ENCODE data around the gene MAPK11. TPM values are rescaled to one million over a fixed set of nuclear protein-coding genes. Genes with fewer than 3 reads are reported as not detected.

The MAPK11 gene
- total and polyA plus RNA-seq, 2 donors (not counting 1 experiment from before 2014, with no cell fraction given) = 2.6 to 7.6 TPM

DNA sequence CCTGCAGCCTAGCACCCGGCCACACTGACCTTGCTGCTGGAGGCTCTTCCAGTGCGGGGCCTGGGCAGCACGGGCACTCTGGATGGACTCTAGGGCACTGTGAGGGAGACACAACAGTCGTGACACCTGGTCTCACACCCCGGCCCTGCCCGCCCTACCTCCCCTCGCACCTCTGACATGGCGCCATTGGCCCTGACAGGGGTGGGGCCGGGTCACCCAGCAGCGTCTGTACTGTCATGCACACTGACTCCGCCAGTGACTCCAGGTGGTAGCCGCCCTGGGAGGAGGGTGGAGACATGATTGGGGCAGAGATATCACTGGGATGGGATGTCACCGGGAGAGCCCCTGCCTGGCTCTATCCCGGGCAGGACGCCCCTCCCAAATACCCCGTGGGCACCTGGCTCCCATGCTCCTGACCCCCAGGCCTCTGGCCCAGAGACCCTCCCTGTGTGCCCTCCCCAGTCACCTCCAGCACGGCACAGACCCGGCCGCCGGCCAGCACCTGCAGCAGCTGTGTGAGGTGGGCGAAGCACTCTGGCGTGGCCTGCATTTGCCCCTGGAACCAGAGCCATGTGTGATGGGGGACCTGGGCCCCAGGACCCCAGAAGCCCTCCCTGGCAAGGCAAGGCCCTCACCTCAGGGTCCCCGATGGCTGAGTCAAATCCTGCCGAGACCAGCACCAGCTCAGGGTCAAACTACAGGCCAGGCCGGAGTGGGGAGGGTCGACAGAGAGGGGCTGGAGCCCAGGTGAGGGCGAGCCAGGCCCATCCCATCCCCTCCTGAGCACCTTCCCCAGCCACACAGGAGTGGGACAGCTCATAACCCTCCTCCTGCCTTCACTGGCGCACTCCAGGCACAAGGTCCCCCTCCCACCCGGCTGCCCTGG lies 21.7 kb downstream of the MAPK11 start:
- Histone ChIP-seq H3K4me2 (ENCODE audit: extremely low read depth, insufficient read depth, low read length) (no peak overlapping the region), H4K20me1 (ENCODE audit: control insufficient read depth, extremely low read depth, insufficient read depth, low read length) (no peaks in the 10 kb centered on the region), H3K9ac (ENCODE audit: insufficient read depth, low read length) (no peak overlapping the region), H3K79me2 (ENCODE audit: control insufficient read depth, insufficient read depth, low read length) (peaks cover 36% of the 10 kb centered on the region), H3K9me3 (ENCODE audit: control insufficient read depth, insufficient read depth, low read depth, low read length) (no peaks in the 10 kb centered on the region), H3K4me3 (replicated peaks in 1 of 4; ENCODE audit: control extremely low read depth in 1 of 4, insufficient read depth in 1 of 4, low read depth in 3 of 4, low read length in 4 of 4) (no peak overlapping the region), H3K36me3 (ENCODE audit: control insufficient read depth, insufficient read depth, low read length) (peaks cover 33% of the 10 kb centered on the region), H2AFZ (ENCODE audit: low read length) (no peak overlapping the region), H3K4me1 (ENCODE audit: control insufficient read depth, extremely low read depth, insufficient read depth, low read length) (peaks cover 13% of the 10 kb centered on the region), H3K27ac (ENCODE audit: insufficient read depth, low read length) (peak overlapping the region; percentile 34), H3K27me3 (ENCODE audit: control insufficient read depth, insufficient read depth, low read length) (no peaks in the 10 kb centered on the region)
- DNase-seq (ENCODE audit: low read depth in 2 of 2) = no peak
- TF ChIP-seq EZH2 (IDR thresholded peaks at IDR 0.05; ENCODE audit: low read length, missing control alignments) = no peak
- TF ChIP-seq CTCF (conservative IDR thresholded peaks at IDR 0.05 in 1 of 2, IDR thresholded peaks at IDR 0.05 in 1 of 2; ENCODE audit: low read depth in 1 of 2, low read length in 2 of 2) = no peak

- no peaks in the 10 kb centered on the region for H3K9me3 ChIP-seq (ENCODE audit: control insufficient read depth, insufficient read depth, low read depth, low read length)
- no peak overlapping the region for H3K4me2 ChIP-seq (ENCODE audit: extremely low read depth, insufficient read depth, low read length)
- H3K79me2 ChIP-seq (ENCODE audit: control insufficient read depth, insufficient read depth, low read length) = peaks cover 42% of the 10 kb centered on the region
- peaks cover 13% of the 10 kb centered on the region for H3K4me1 ChIP-seq (ENCODE audit: control insufficient read depth, extremely low read depth, insufficient read depth, low read length)
- no peaks in the 10 kb centered on the region for H4K20me1 ChIP-seq (ENCODE audit: control insufficient read depth, extremely low read depth, insufficient read depth, low read length)
- peak; percentile 45 to 67 for DNase-seq (ENCODE audit: low read depth in 2 of 2)
- TF ChIP-seq EZH2 (IDR thresholded peaks at IDR 0.05; ENCODE audit: low read length, missing control alignments) = no peak
- TF ChIP-seq CTCF (conservative IDR thresholded peaks at IDR 0.05 in 1 of 2, IDR thresholded peaks at IDR 0.05 in 1 of 2; ENCODE audit: low read depth in 1 of 2, low read length in 2 of 2) = no peak
- H3K9ac ChIP-seq (ENCODE audit: insufficient read depth, low read length) = no peak overlapping the region
- H3K27me3 ChIP-seq (ENCODE audit: control insufficient read depth, insufficient read depth, low read length) = no peaks in the 10 kb centered on the region
- no peak overlapping the region for H2AFZ ChIP-seq (ENCODE audit: low read length)
- H3K27ac ChIP-seq (ENCODE audit: insufficient read depth, low read length) = peak overlapping the region; percentile 54
- no peak overlapping the region for H3K4me3 ChIP-seq (replicated peaks in 1 of 4; ENCODE audit: control extremely low read depth in 1 of 4, insufficient read depth in 1 of 4, low read depth in 3 of 4, low read length in 4 of 4)
- peaks cover 30% of the 10 kb centered on the region for H3K36me3 ChIP-seq (ENCODE audit: control insufficient read depth, insufficient read depth, low read length)
These were observed 22.4 kb downstream of the MAPK11 start for GRCh38 chr22:50247748-50248147.

GRCh38 chr22:50246242-50247175 lies 23.7 kb downstream of the MAPK11 start:
- Histone ChIP-seq H3K9ac (ENCODE audit: insufficient read depth, low read length) (no peak overlapping the region), H3K36me3 (ENCODE audit: control insufficient read depth, insufficient read depth, low read length) (peaks cover 30% of the 10 kb centered on the region), H3K9me3 (ENCODE audit: control insufficient read depth, insufficient read depth, low read depth, low read length) (no peaks in the 10 kb centered on the region), H3K79me2 (ENCODE audit: control insufficient read depth, insufficient read depth, low read length) (peaks cover 49% of the 10 kb centered on the region), H3K4me2 (ENCODE audit: extremely low read depth, insufficient read depth, low read length) (no peak overlapping the region), H3K27ac (ENCODE audit: insufficient read depth, low read length) (no peak overlapping the region), H3K4me3 (replicated peaks in 1 of 4; ENCODE audit: control extremely low read depth in 1 of 4, insufficient read depth in 1 of 4, low read depth in 3 of 4, low read length in 4 of 4) (peak overlapping the region in 1 of 4 experiments; percentile 94), H4K20me1 (ENCODE audit: control insufficient read depth, extremely low read depth, insufficient read depth, low read length) (no peaks in the 10 kb centered on the region), H3K4me1 (ENCODE audit: control insufficient read depth, extremely low read depth, insufficient read depth, low read length) (peaks cover 18% of the 10 kb centered on the region), H3K27me3 (ENCODE audit: control insufficient read depth, insufficient read depth, low read length) (no peaks in the 10 kb centered on the region), H2AFZ (ENCODE audit: low read length) (no peak overlapping the region)
- no peak for DNase-seq (ENCODE audit: low read depth in 2 of 2)
- TF ChIP-seq CTCF (conservative IDR thresholded peaks at IDR 0.05 in 1 of 2, IDR thresholded peaks at IDR 0.05 in 1 of 2; ENCODE audit: low read depth in 1 of 2, low read length in 2 of 2) (no peak), EZH2 (IDR thresholded peaks at IDR 0.05; ENCODE audit: low read length, missing control alignments) (no peak)

All from fibroblast of lung (primary cell).